ENCODE data around the gene ALOXE3.

Gene ALOXE3

GRCh38 chr17:8159459-8160223 lies 41.3 kb upstream of the ALOXE3 start:
- DNase-seq: no peak
- no peak for ATAC-seq (replicated peaks)
- H3K27me3 Mint-ChIP-seq: no peaks in the 10 kb centered on the region
- H3K4me3 Mint-ChIP-seq: peak overlapping the region; percentile 86 to 89
- H3K27ac Mint-ChIP-seq: peak overlapping the region in 1 of 2 donors; percentile 97
- no peaks in the 10 kb centered on the region for H3K9me3 Mint-ChIP-seq
- H3K4me1 Mint-ChIP-seq (ENCODE audit: low read depth in 2 of 2): peaks cover 46 to 51% of the 10 kb centered on the region in 2 donors
- H3K36me3 Mint-ChIP-seq (ENCODE audit: insufficient read depth): peaks cover 60% of the 10 kb centered on the region

- ATAC-seq (replicated peaks) (no peak), DNase-seq (no peak)
- peak overlapping the region in 1 of 2 donors; percentile 97 for H3K27ac Mint-ChIP-seq
- peaks cover 42 to 45% of the 10 kb centered on the region in 2 donors for H3K4me1 Mint-ChIP-seq (ENCODE audit: low read depth in 2 of 2)
- H3K9me3 Mint-ChIP-seq: no peaks in the 10 kb centered on the region
- H3K4me3 Mint-ChIP-seq: peak overlapping the region; percentile 39 to 49
- no peaks in the 10 kb centered on the region for H3K27me3 Mint-ChIP-seq
- peaks cover 55% of the 10 kb centered on the region for H3K36me3 Mint-ChIP-seq (ENCODE audit: insufficient read depth)
Measured at GRCh38 chr17:8159032-8159400, 40.7 kb upstream of the ALOXE3 start.

GRCh38 chr17:8158267-8159031 lies 40.1 kb upstream of the ALOXE3 start:
- Mint-ChIP-seq H3K36me3 (ENCODE audit: insufficient read depth) (peaks cover 49% of the 10 kb centered on the region), H3K27ac (peak overlapping the region in 1 of 2 donors; percentile 97)
- DNase-seq: peak; percentile 86 to 90 (median 89)

GRCh38 chr17:8156246-8156992 lies 38.1 kb upstream of the ALOXE3 start:
- Mint-ChIP-seq H3K27me3 (no peaks in the 10 kb centered on the region), H3K4me1 (ENCODE audit: low read depth in 2 of 2) (peaks cover 38 to 49% of the 10 kb centered on the region in 2 donors), H3K9me3 (no peaks in the 10 kb centered on the region), H3K4me3 (no peak overlapping the region), H3K27ac (no peak overlapping the region), H3K36me3 (ENCODE audit: insufficient read depth) (peaks cover 32% of the 10 kb centered on the region)
- DNase-seq (peak; percentile 100), ATAC-seq (replicated peaks) (peak; percentile 65)

More at GRCh38 chr17:8158267-8159031, 40.1 kb upstream of the ALOXE3 start:
- Mint-ChIP-seq H3K27me3 (no peaks in the 10 kb centered on the region), H3K9me3 (no peaks in the 10 kb centered on the region), H3K4me1 (ENCODE audit: low read depth in 2 of 2) (peaks cover 39 to 42% of the 10 kb centered on the region in 2 donors), H3K4me3 (peak overlapping the region; percentile 39 to 49)
- ATAC-seq (replicated peaks): peak; percentile 5

- no peak for ATAC-seq (replicated peaks)
- H3K27ac Mint-ChIP-seq: no peak overlapping the region
- H3K36me3 Mint-ChIP-seq (ENCODE audit: insufficient read depth): peaks cover 27% of the 10 kb centered on the region
- H3K9me3 Mint-ChIP-seq: no peaks in the 10 kb centered on the region
- H3K27me3 Mint-ChIP-seq: no peaks in the 10 kb centered on the region
- DNase-seq: no peak
- H3K4me3 Mint-ChIP-seq: no peak overlapping the region
- H3K4me1 Mint-ChIP-seq (ENCODE audit: low read depth in 2 of 2): peaks cover 35 to 49% of the 10 kb centered on the region in 2 donors
Measured at GRCh38 chr17:8155996-8156245, 37.6 kb upstream of the ALOXE3 start.

- Mint-ChIP-seq H3K9me3 (no peaks in the 10 kb centered on the region), H3K27ac (no peak overlapping the region), H3K27me3 (no peaks in the 10 kb centered on the region), H3K4me1 (ENCODE audit: low read depth in 2 of 2) (peaks cover 33 to 48% of the 10 kb centered on the region in 2 donors), H3K4me3 (no peak overlapping the region), H3K36me3 (ENCODE audit: insufficient read depth) (peaks cover 22% of the 10 kb centered on the region)
- DNase-seq (peak in 2 of 3 experiments; percentile 32 to 35), ATAC-seq (replicated peaks) (no peak)
Measured at GRCh38 chr17:8155231-8155995, 37.1 kb upstream of the ALOXE3 start.

GRCh38 chr17:8154608-8155155 lies 36.4 kb upstream of the ALOXE3 start:
- Mint-ChIP-seq H3K4me1 (ENCODE audit: low read depth in 2 of 2) (peaks cover 28 to 49% of the 10 kb centered on the region in 2 donors), H3K9me3 (no peaks in the 10 kb centered on the region), H3K27me3 (no peaks in the 10 kb centered on the region), H3K36me3 (ENCODE audit: insufficient read depth) (peaks cover 18% of the 10 kb centered on the region), H3K27ac (no peak overlapping the region), H3K4me3 (no peak overlapping the region)
- DNase-seq (no peak), ATAC-seq (replicated peaks) (no peak)

GRCh38 chr17:8153957-8154607 lies 35.8 kb upstream of the ALOXE3 start:
- Mint-ChIP-seq H3K27me3 (no peaks in the 10 kb centered on the region), H3K27ac (no peak overlapping the region), H3K4me3 (no peak overlapping the region), H3K36me3 (ENCODE audit: insufficient read depth) (peaks cover 13% of the 10 kb centered on the region), H3K9me3 (no peaks in the 10 kb centered on the region), H3K4me1 (ENCODE audit: low read depth in 2 of 2) (peaks cover 22 to 50% of the 10 kb centered on the region in 2 donors)
- ATAC-seq (replicated peaks): peak; percentile 8
- DNase-seq: peak; percentile 94 to 96 (median 95)

- no peak overlapping the region for H3K4me3 Mint-ChIP-seq
- H3K27ac Mint-ChIP-seq: no peak overlapping the region
- ATAC-seq (replicated peaks): no peak
Measured at GRCh38 chr17:8153525-8153956, 35.2 kb upstream of the ALOXE3 start.

GRCh38 chr17:8153031-8153451 lies 34.7 kb upstream of the ALOXE3 start:
- H3K9me3 Mint-ChIP-seq: no peaks in the 10 kb centered on the region
- H3K4me1 Mint-ChIP-seq (ENCODE audit: low read depth in 2 of 2): peaks cover 14 to 45% of the 10 kb centered on the region in 2 donors
- H3K27ac Mint-ChIP-seq: no peak overlapping the region
- H3K36me3 Mint-ChIP-seq (ENCODE audit: insufficient read depth): peaks cover 3% of the 10 kb centered on the region
- no peak for ATAC-seq (replicated peaks)
- no peaks in the 10 kb centered on the region for H3K27me3 Mint-ChIP-seq
- peak in 1 of 3 experiments; percentile 10 for DNase-seq
- H3K4me3 Mint-ChIP-seq: no peak overlapping the region

More at GRCh38 chr17:8153525-8153956, 35.2 kb upstream of the ALOXE3 start:
- no peaks in the 10 kb centered on the region for H3K9me3 Mint-ChIP-seq
- H3K36me3 Mint-ChIP-seq (ENCODE audit: insufficient read depth): peaks cover 8% of the 10 kb centered on the region
- no peak for DNase-seq
- peaks cover 18 to 47% of the 10 kb centered on the region in 2 donors for H3K4me1 Mint-ChIP-seq (ENCODE audit: low read depth in 2 of 2)
- H3K27me3 Mint-ChIP-seq: no peaks in the 10 kb centered on the region

GRCh38 chr17:8152112-8152775 lies 33.9 kb upstream of the ALOXE3 start, which contains the start of gene PER1:
Gene PER1, minus strand, starts transcription at chr17:8152404. Its CDS starts 1,698 bp downstream, at chr17:8150706.
- DNase-seq (peak; percentile 72 to 88 (median 86)), ATAC-seq (replicated peaks) (peak; percentile 16)
- no peaks in the 10 kb centered on the region for H3K27me3 Mint-ChIP-seq
- H3K27ac Mint-ChIP-seq: no peak within 1 kb of the TSS
- H3K9me3 Mint-ChIP-seq: no peaks in the 10 kb centered on the region
- H3K4me1 Mint-ChIP-seq (ENCODE audit: low read depth in 2 of 2): peaks cover 14 to 49% of the 10 kb centered on the region in 2 donors
- no peaks in the 10 kb centered on the region for H3K36me3 Mint-ChIP-seq (ENCODE audit: insufficient read depth)
- H3K4me3 Mint-ChIP-seq: no peak within 1 kb of the TSS

Measured in effector memory CD8-positive, alpha-beta T cell (primary cell).